Gastroesophageal sphincter (tissue), 4 donors: ENCODE measurements around the gene PLOD3. TPM values are rescaled to one million over a fixed set of nuclear protein-coding genes. Genes with fewer than 3 reads are reported as not detected.
"Not testable (repeated sequence)": the region's sequence is repeated elsewhere in the genome, so short reads cannot be mapped to it uniquely, and the experiment has no call there.

ENCODE experiments used
- ATAC-seq: fragments of 150-250 bp; one replicate; pipeline ENCODE4 v1.9.1; 2016; ENCODE audit warnings: mild to moderate bottlenecking, moderate library complexity
- H3K27ac ChIP-seq, 4 donors: fragments of 200-600 bp; sonication (generic) in 3 of 4; 1 replicate in 3 of 4; 2 replicates in 1 of 4; pipeline ENCODE4 v1.5.1; 2016 to 2019
- H3K27me3 ChIP-seq: fragments of 200-600 bp; sonication (generic); one replicate; pipeline ENCODE4 v1.5.1; 2019
- H3K36me3 ChIP-seq, 2 donors: fragments of 200-600 bp; sonication (generic); one replicate each; pipeline ENCODE4 v1.5.1; 2019; ENCODE audit warnings: control low read depth in 1 of 2
- H3K4me1 ChIP-seq, 3 donors: fragments of 200-600 bp; sonication (generic); 1 replicate in 2 of 3; 2 replicates in 1 of 3; pipeline ENCODE4 v1.5.1; 2016 to 2019; ENCODE audit warnings: control low read depth in 2 of 3
- H3K4me3 ChIP-seq, 2 donors: fragments of 200-600 bp; sonication (generic); one replicate each; pipeline ENCODE4 v1.5.1; 2019; ENCODE audit warnings: mild to moderate bottlenecking in 1 of 2, moderate library complexity in 1 of 2
- H3K9me3 ChIP-seq, 3 donors: fragments of 200-600 bp; sonication (generic); one replicate each; pipeline ENCODE4 v1.5.1; 2017 to 2019; ENCODE audit warnings: control low read depth in 2 of 3
- CTCF ChIP-seq, 4 experiments: fragments of 200-600 bp in 2 of 4; fragments of 450-650 bp in 2 of 4; sonication (generic) in 1 of 4; IDR thresholded peaks; one replicate each; pipeline ENCODE4 v1.5.1; 2017 to 2019; ENCODE audit warnings: antibody characterized with exemption in 4 of 4, mild to moderate bottlenecking in 2 of 4, moderate library complexity in 2 of 4
- EP300 ChIP-seq: sonication (generic); formaldehyde crosslinking; IDR thresholded peaks from one replicate; pipeline ENCODE4 v1.6.1; 2017; ENCODE audit warnings: antibody characterized with exemption, mild to moderate bottlenecking
- POLR2A ChIP-seq, 2 donors: fragments of 450-650 bp; IDR thresholded peaks; one replicate each; pipeline ENCODE4 v1.6.1; 2017; ENCODE audit warnings: antibody characterized with exemption in 2 of 2, mild to moderate bottlenecking in 2 of 2, moderate library complexity in 1 of 2
- POLR2AphosphoS5 ChIP-seq: sonication (generic); formaldehyde crosslinking; IDR thresholded peaks from one replicate; pipeline ENCODE4 v1.6.1; 2017; ENCODE audit warnings: antibody characterized with exemption
- WGBS, 2 donors: methylation state at CpG; one replicate each; pipeline ENCODE4 v1.1.5; 2018; ENCODE audit warnings: low coverage in 1 of 2; 5-methylcytosine and 5-hydroxymethylcytosine counted together
- total RNA-seq, 4 donors: library from RNA; depleted of rRNA; stranded (reverse); fragments of >200 nt; gene quantifications; one replicate each; pipeline ENCODE4 v1.1.0, GENCODE V29; 2016

Gene PLOD3
- total RNA-seq, result 10 to 100 TPM; 35.0 to 51.3 (median 43.6) TPM

GRCh38 chr7:101217388-101218235 is at the start of gene PLOD3, which contains the start of gene ZNHIT1:
Gene PLOD3, minus strand, starts transcription at chr7:101217581. Its CDS starts 307 bp downstream, at chr7:101217274.
Gene ZNHIT1, plus strand, starts transcription at chr7:101218165. Its CDS starts 31 bp downstream, at chr7:101218196.
- H3K9me3 ChIP-seq, result no peaks in the 10 kb centered on the region
- H3K27me3 ChIP-seq, result no peaks in the 10 kb centered on the region
- peak within 1 kb of the TSS; percentile 39 to 95 for H3K4me3 ChIP-seq
- ATAC-seq, result peak; percentile 94
- peak within 1 kb of the TSS; percentile 73 to 97 (median 92) for H3K27ac ChIP-seq
- H3K36me3 ChIP-seq, result peaks cover 0 to 49% of the 10 kb centered on the region in 2 donors
- WGBS, 2 donors, result 0% methylated on average over 5 to 22 of the region's 57 CpGs
- no peak for TF ChIP-seq EP300
- peak in 2 of 4 experiments; percentile 23 to 56 for TF ChIP-seq CTCF (IDR thresholded peaks at IDR 0.05)
- TF ChIP-seq POLR2A (IDR thresholded peaks at IDR 0.05), result peak; percentile 8 to 35
- peak; percentile 61 for TF ChIP-seq POLR2AphosphoS5
- H3K4me1 ChIP-seq, result peaks cover 0 to 59% (median 20%) of the 10 kb centered on the region in 3 donors

- H3K4me1 ChIP-seq, result peaks cover 0 to 1% (median 0%) of the 10 kb centered on the region in 3 donors
- H3K27me3 ChIP-seq, result peaks cover 19% of the 10 kb centered on the region
- no peak overlapping the region for H3K27ac ChIP-seq
- ATAC-seq, result no peak
- no peak overlapping the region for H3K4me3 ChIP-seq
- H3K9me3 ChIP-seq, result no peaks in the 10 kb centered on the region
- 75 to 77% methylated on average over 11 to 16 of the region's 17 CpGs for WGBS, 2 donors
- TF ChIP-seq EP300 (no peak), POLR2A (IDR thresholded peaks at IDR 0.05) (no peak), CTCF (IDR thresholded peaks at IDR 0.05) (no peak), POLR2AphosphoS5 (no peak)
- H3K36me3 ChIP-seq, result no peaks in the 10 kb centered on the region
Observed at GRCh38 chr7:101265622-101266516, 48.5 kb upstream of the PLOD3 start.

DNA sequence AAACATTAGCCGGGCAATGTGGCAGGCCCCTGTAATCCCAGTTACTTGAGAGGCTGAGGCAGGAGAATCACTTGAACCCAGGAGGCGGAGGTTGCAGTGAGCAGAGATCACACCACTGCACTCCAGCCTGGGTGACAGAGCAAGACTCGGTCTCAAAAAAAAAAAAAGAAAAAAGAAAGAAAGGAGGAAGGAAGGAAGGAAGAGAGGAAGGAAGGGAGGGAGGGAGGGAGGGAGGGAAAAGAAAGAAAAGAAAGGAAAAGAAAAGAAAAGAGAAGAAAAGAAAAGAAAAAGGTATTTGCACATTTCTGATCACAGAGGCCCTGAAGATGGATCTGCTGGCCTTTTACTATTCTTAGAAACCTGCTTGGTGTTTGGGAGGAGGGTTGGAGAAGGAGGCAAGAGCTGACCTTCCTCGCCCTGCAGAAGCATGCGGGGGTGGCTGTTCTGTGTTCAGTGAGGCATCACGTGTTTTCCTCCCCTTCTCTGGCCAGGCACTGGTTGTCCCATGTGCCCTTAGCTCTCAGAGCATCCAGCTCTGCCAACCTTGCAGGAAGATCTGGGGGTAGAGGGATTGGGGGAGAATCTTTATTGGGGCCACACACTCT is 46.8 kb upstream of the PLOD3 start:
- 18 to 22% methylated on average over 3 to 4 of the region's 6 CpGs for WGBS, 2 donors

GRCh38 chr7:101258243-101258731 is 40.9 kb upstream of the PLOD3 start:
- WGBS, 2 donors, result 47 to 67% methylated on average over 4 to 6 of the region's 7 CpGs
- no peak for TF ChIP-seq POLR2AphosphoS5
- TF ChIP-seq POLR2A (IDR thresholded peaks at IDR 0.05), result no peak
- no peak for TF ChIP-seq CTCF (IDR thresholded peaks at IDR 0.05)
- no peak for TF ChIP-seq EP300

More for the DNA sequence above, 46.8 kb upstream of the PLOD3 start:
- H3K36me3 ChIP-seq, H3K27ac ChIP-seq, ATAC-seq, H3K4me3 ChIP-seq, H3K9me3 ChIP-seq, H3K4me1 ChIP-seq: not testable (repeated sequence)
- peaks cover 27% of the 10 kb centered on the region for H3K27me3 ChIP-seq

GRCh38 chr7:101255796-101256195 is 38.4 kb upstream of the PLOD3 start:
- H3K27me3 ChIP-seq, result peaks cover 7% of the 10 kb centered on the region
- H3K4me3 ChIP-seq, result no peak overlapping the region
- no peaks in the 10 kb centered on the region for H3K9me3 ChIP-seq
- no peak for TF ChIP-seq CTCF (IDR thresholded peaks at IDR 0.05)
- no peak for TF ChIP-seq EP300
- TF ChIP-seq POLR2A (IDR thresholded peaks at IDR 0.05), result no peak
- TF ChIP-seq POLR2AphosphoS5, result no peak
- no peak overlapping the region for H3K27ac ChIP-seq
- 42 to 57% methylated on average over 3 to 4 of the region's 4 CpGs for WGBS, 2 donors
- peaks cover 0 to 15% (median 9%) of the 10 kb centered on the region in 3 donors for H3K4me1 ChIP-seq
- no peaks in the 10 kb centered on the region for H3K36me3 ChIP-seq
- ATAC-seq, result no peak

More at GRCh38 chr7:101258243-101258731, 40.9 kb upstream of the PLOD3 start:
- no peaks in the 10 kb centered on the region for H3K4me1 ChIP-seq
- no peaks in the 10 kb centered on the region for H3K9me3 ChIP-seq
- no peak for ATAC-seq
- H3K27me3 ChIP-seq, result peaks cover 16% of the 10 kb centered on the region
- H3K4me3 ChIP-seq, result no peak overlapping the region
- H3K27ac ChIP-seq, result no peak overlapping the region
- H3K36me3 ChIP-seq, result no peaks in the 10 kb centered on the region

- Histone ChIP-seq H3K4me1 (peaks cover 0 to 28% (median 14%) of the 10 kb centered on the region in 3 donors), H3K36me3 (peaks cover 0 to 18% of the 10 kb centered on the region in 2 donors)
- not testable (repeated sequence) for ATAC-seq, H3K4me3 ChIP-seq, H3K9me3 ChIP-seq, H3K27me3 ChIP-seq, H3K27ac ChIP-seq
- 83 to 89% methylated on average over 1 to 2 of the region's 5 CpGs for WGBS, 2 donors
Observed at GRCh38 chr7:101253199-101253598, 35.8 kb upstream of the PLOD3 start.
